Measurements from ENCODE around the gene ATPAF2.

Gene ATPAF2

DNA sequence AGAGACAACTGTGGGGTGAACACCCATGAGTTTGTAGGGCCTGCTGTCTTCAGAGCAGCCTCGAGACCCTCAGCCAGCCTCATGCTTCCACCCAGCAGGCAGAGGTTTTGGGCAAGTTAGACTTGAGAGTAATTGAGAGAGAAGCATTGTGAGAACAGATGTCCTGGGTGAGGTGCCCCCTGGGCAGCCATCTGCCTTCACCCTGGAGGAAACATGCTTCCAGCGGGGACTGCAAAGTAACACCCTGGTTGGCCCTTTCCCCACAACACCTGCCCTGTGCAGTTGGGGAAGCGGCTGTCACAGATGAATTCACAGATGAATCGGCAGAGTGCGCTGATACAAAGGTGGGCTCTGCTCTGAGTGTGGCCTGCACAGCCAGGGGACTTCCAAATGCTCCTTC is 23.4 kb downstream of the ATPAF2 start:
- Histone ChIP-seq H3K27ac (replicated peaks; ENCODE audit: low read length) (no peak overlapping the region), H3K4ac (ENCODE audit: low read length) (no peak overlapping the region), H3K4me2 (ENCODE audit: insufficient read depth, low read length, poor library complexity, severe bottlenecking) (no peak overlapping the region), H3K9me3 (replicated peaks in 1 of 2; ENCODE audit: control insufficient read depth in 2 of 2, insufficient read depth in 1 of 2, low read depth in 1 of 2, low read length in 2 of 2) (peaks cover 0 to 2% of the 10 kb centered on the region in 2 donors), H3K36me3 (replicated peaks in 1 of 2; ENCODE audit: control insufficient read depth in 2 of 2, insufficient read depth in 2 of 2, low read length in 2 of 2) (peaks cover 5 to 10% of the 10 kb centered on the region in 2 donors), H3K9ac (ENCODE audit: low read depth, low read length, poor library complexity) (peak overlapping the region; percentile 27), H3K27me3 (ENCODE audit: control insufficient read depth in 3 of 3, insufficient read depth in 3 of 3, low read depth in 1 of 3, low read length in 3 of 3) (no peaks in the 10 kb centered on the region), H4K8ac (ENCODE audit: low read depth, low read length) (no peak overlapping the region), H3K18ac (ENCODE audit: low read length) (no peak overlapping the region), H2BK5ac (ENCODE audit: low read length) (no peak overlapping the region), H2BK15ac (ENCODE audit: low read length) (no peak overlapping the region), H3K79me1 (ENCODE audit: low read depth, low read length) (no peaks in the 10 kb centered on the region), H4K91ac (ENCODE audit: low read depth, low read length, poor library complexity) (no peak overlapping the region), H2BK120ac (ENCODE audit: low read depth, low read length) (no peak overlapping the region), H3K4me1 (ENCODE audit: control insufficient read depth in 2 of 2, insufficient read depth in 1 of 2, low read depth in 1 of 2, low read length in 2 of 2) (peaks cover 0 to 8% of the 10 kb centered on the region in 2 donors), H2AFZ (ENCODE audit: low read length) (no peak overlapping the region), H3K14ac (ENCODE audit: low read length) (no peak overlapping the region), H3K23ac (ENCODE audit: low read depth, low read length, poor library complexity) (no peak overlapping the region), H2AK5ac (ENCODE audit: low read depth, low read length) (no peak overlapping the region), H2BK12ac (ENCODE audit: low read length) (no peak overlapping the region), H3K4me3 (ENCODE audit: low read length in 2 of 2) (peak overlapping the region in 1 of 2 donors; percentile 39)
- no CpG with 5 or more reads among the region's 5 CpGs for WGBS, 2 donors (ENCODE audit: extremely low coverage in 2 of 2, insufficient read length in 2 of 2, insufficient replicate concordance in 1 of 2)
- no peak for DNase-seq (ENCODE audit: low spot score)

- Histone ChIP-seq H3K23ac (ENCODE audit: low read depth, low read length, poor library complexity) (no peak overlapping the region), H2AFZ (ENCODE audit: low read length) (no peak overlapping the region), H3K27ac (replicated peaks; ENCODE audit: low read length) (no peak overlapping the region), H3K4me2 (ENCODE audit: insufficient read depth, low read length, poor library complexity, severe bottlenecking) (no peak overlapping the region), H3K9ac (ENCODE audit: low read depth, low read length, poor library complexity) (no peak overlapping the region), H2BK5ac (ENCODE audit: low read length) (no peak overlapping the region), H3K9me3 (replicated peaks in 1 of 2; ENCODE audit: control insufficient read depth in 2 of 2, insufficient read depth in 1 of 2, low read depth in 1 of 2, low read length in 2 of 2) (peaks cover 2 to 3% of the 10 kb centered on the region in 2 donors), H4K91ac (ENCODE audit: low read depth, low read length, poor library complexity) (no peak overlapping the region), H3K79me1 (ENCODE audit: low read depth, low read length) (no peaks in the 10 kb centered on the region), H3K4ac (ENCODE audit: low read length) (no peak overlapping the region), H3K36me3 (replicated peaks in 1 of 2; ENCODE audit: control insufficient read depth in 2 of 2, insufficient read depth in 2 of 2, low read length in 2 of 2) (peaks cover 5 to 10% of the 10 kb centered on the region in 2 donors), H2BK15ac (ENCODE audit: low read length) (no peak overlapping the region), H3K18ac (ENCODE audit: low read length) (no peak overlapping the region), H4K8ac (ENCODE audit: low read depth, low read length) (no peak overlapping the region), H2BK120ac (ENCODE audit: low read depth, low read length) (no peak overlapping the region), H2BK12ac (ENCODE audit: low read length) (no peak overlapping the region), H3K4me3 (ENCODE audit: low read length in 2 of 2) (no peak overlapping the region), H2AK5ac (ENCODE audit: low read depth, low read length) (no peak overlapping the region), H3K27me3 (ENCODE audit: control insufficient read depth in 3 of 3, insufficient read depth in 3 of 3, low read depth in 1 of 3, low read length in 3 of 3) (no peaks in the 10 kb centered on the region), H3K4me1 (ENCODE audit: control insufficient read depth in 2 of 2, insufficient read depth in 1 of 2, low read depth in 1 of 2, low read length in 2 of 2) (peaks cover 0 to 8% of the 10 kb centered on the region in 2 donors), H3K14ac (ENCODE audit: low read length) (no peak overlapping the region)
- WGBS, 2 donors (ENCODE audit: extremely low coverage in 2 of 2, insufficient read length in 2 of 2, insufficient replicate concordance in 1 of 2) = no CpG with 5 or more reads among the region's 6 CpGs
- no peak for DNase-seq (ENCODE audit: low spot score)
Measured at GRCh38 chr17:18014006-18014405, 25.0 kb downstream of the ATPAF2 start.

DNA sequence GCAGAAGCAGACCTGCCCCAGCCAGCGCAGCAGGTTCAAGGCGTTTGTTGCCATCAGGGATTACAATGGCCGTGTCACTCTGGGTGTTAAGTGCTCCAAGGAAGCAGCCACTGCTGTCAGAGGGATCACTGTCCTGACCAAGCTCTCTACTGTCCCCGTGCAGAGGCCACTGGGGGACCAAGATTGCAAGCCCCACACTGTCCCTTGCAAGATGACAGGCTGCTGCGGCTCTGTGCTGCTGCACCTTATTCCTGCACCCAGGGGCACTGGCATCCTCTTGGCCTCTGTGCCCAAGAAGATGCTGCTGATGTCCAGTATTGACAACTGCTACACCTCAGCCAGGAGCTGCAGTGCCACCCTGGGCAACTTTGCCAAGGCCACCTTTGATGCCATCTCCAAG is 27.7 kb downstream of the ATPAF2 start:
- no peak overlapping the region for H3K9ac ChIP-seq (ENCODE audit: low read depth, low read length, poor library complexity)
- peak overlapping the region; percentile 20 for H3K18ac ChIP-seq (ENCODE audit: low read length)
- H3K4me3 ChIP-seq (ENCODE audit: low read length in 2 of 2) = peak overlapping the region in 1 of 2 donors; percentile 22
- no peak overlapping the region for H3K23ac ChIP-seq (ENCODE audit: low read depth, low read length, poor library complexity)
- peaks cover 0 to 3% of the 10 kb centered on the region in 2 donors for H3K9me3 ChIP-seq (replicated peaks in 1 of 2; ENCODE audit: control insufficient read depth in 2 of 2, insufficient read depth in 1 of 2, low read depth in 1 of 2, low read length in 2 of 2)
- no peak overlapping the region for H4K8ac ChIP-seq (ENCODE audit: low read depth, low read length)
- DNase-seq (ENCODE audit: low spot score) = no peak
- H2BK5ac ChIP-seq (ENCODE audit: low read length) = no peak overlapping the region
- no CpG with 5 or more reads among the region's 5 CpGs for WGBS, 2 donors (ENCODE audit: extremely low coverage in 2 of 2, insufficient read length in 2 of 2, insufficient replicate concordance in 1 of 2)
- no peak overlapping the region for H3K4me2 ChIP-seq (ENCODE audit: insufficient read depth, low read length, poor library complexity, severe bottlenecking)
- no peak overlapping the region for H2BK15ac ChIP-seq (ENCODE audit: low read length)
- no peak overlapping the region for H2BK120ac ChIP-seq (ENCODE audit: low read depth, low read length)
- no peaks in the 10 kb centered on the region for H3K27me3 ChIP-seq (ENCODE audit: control insufficient read depth in 3 of 3, insufficient read depth in 3 of 3, low read depth in 1 of 3, low read length in 3 of 3)
- H2AK5ac ChIP-seq (ENCODE audit: low read depth, low read length) = no peak overlapping the region
- H3K79me1 ChIP-seq (ENCODE audit: low read depth, low read length) = no peaks in the 10 kb centered on the region
- peaks cover 5 to 10% of the 10 kb centered on the region in 2 donors for H3K36me3 ChIP-seq (replicated peaks in 1 of 2; ENCODE audit: control insufficient read depth in 2 of 2, insufficient read depth in 2 of 2, low read length in 2 of 2)
- no peak overlapping the region for H3K27ac ChIP-seq (replicated peaks; ENCODE audit: low read length)
- H3K4me1 ChIP-seq (ENCODE audit: control insufficient read depth in 2 of 2, insufficient read depth in 1 of 2, low read depth in 1 of 2, low read length in 2 of 2) = peaks cover 0 to 9% of the 10 kb centered on the region in 2 donors
- H3K4ac ChIP-seq (ENCODE audit: low read length) = no peak overlapping the region
- H3K14ac ChIP-seq (ENCODE audit: low read length) = no peak overlapping the region
- H2BK12ac ChIP-seq (ENCODE audit: low read length) = no peak overlapping the region
- no peak overlapping the region for H4K91ac ChIP-seq (ENCODE audit: low read depth, low read length, poor library complexity)
- no peak overlapping the region for H2AFZ ChIP-seq (ENCODE audit: low read length)

DNA sequence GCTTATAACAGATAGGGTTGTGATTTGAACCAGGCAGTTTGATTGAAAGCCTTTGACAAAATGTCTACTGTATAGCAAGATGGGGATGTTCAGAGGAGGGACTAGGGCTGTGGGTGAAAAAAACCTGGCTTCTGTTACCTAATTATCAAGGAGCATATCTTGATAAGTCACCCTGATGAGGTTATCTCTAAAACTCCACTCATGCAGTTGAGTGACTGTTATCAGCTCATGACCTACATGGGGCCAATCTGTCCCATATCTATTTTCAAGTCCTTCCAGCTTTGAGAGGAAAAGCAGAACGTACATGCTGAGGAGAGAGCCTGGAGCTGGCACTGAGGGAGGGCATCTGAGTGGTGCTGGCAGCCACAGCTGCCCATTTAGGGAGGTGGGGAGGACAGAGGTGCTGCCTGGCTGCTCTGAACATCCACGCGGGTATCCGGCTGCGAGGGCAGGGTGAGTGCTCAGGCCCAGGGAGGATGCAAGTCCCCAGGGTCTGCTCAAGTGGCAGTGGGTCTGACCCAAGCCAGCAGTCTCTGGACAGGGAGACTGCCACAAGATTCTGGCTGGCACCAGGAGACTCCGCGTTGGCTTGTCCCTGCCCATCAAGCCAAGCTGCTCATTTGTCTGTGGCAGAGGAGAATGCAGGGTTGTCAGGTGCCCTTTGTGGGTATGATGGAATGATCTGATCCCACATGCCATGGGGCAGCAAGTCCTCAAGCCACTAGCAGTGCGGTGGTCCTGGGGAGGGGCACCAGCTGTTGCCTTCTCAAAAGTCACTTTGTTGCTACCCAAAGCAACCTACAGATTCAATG is 29.2 kb downstream of the ATPAF2 start:
- no peak overlapping the region for H2BK12ac ChIP-seq (ENCODE audit: low read length)
- H3K14ac ChIP-seq (ENCODE audit: low read length) = no peak overlapping the region
- WGBS, 2 donors (ENCODE audit: extremely low coverage in 2 of 2, insufficient read length in 2 of 2, insufficient replicate concordance in 1 of 2) = no CpG with 5 or more reads among the region's 8 CpGs
- no peak overlapping the region for H3K18ac ChIP-seq (ENCODE audit: low read length)
- no peak overlapping the region for H2BK15ac ChIP-seq (ENCODE audit: low read length)
- H2BK120ac ChIP-seq (ENCODE audit: low read depth, low read length) = no peak overlapping the region
- no peak overlapping the region for H3K4me3 ChIP-seq (ENCODE audit: low read length in 2 of 2)
- peaks cover 0 to 3% of the 10 kb centered on the region in 2 donors for H3K9me3 ChIP-seq (replicated peaks in 1 of 2; ENCODE audit: control insufficient read depth in 2 of 2, insufficient read depth in 1 of 2, low read depth in 1 of 2, low read length in 2 of 2)
- H3K4me1 ChIP-seq (ENCODE audit: control insufficient read depth in 2 of 2, insufficient read depth in 1 of 2, low read depth in 1 of 2, low read length in 2 of 2) = peaks cover 0 to 4% of the 10 kb centered on the region in 2 donors
- peak overlapping the region; percentile 49 for H3K23ac ChIP-seq (ENCODE audit: low read depth, low read length, poor library complexity)
- no peaks in the 10 kb centered on the region for H3K27me3 ChIP-seq (ENCODE audit: control insufficient read depth in 3 of 3, insufficient read depth in 3 of 3, low read depth in 1 of 3, low read length in 3 of 3)
- H3K27ac ChIP-seq (replicated peaks; ENCODE audit: low read length) = no peak overlapping the region
- H3K79me1 ChIP-seq (ENCODE audit: low read depth, low read length) = no peaks in the 10 kb centered on the region
- H2AFZ ChIP-seq (ENCODE audit: low read length) = no peak overlapping the region
- H2BK5ac ChIP-seq (ENCODE audit: low read length) = no peak overlapping the region
- no peak overlapping the region for H2AK5ac ChIP-seq (ENCODE audit: low read depth, low read length)
- no peak overlapping the region for H3K4ac ChIP-seq (ENCODE audit: low read length)
- no peak overlapping the region for H3K9ac ChIP-seq (ENCODE audit: low read depth, low read length, poor library complexity)
- H4K91ac ChIP-seq (ENCODE audit: low read depth, low read length, poor library complexity) = no peak overlapping the region
- no peak for DNase-seq (ENCODE audit: low spot score)
- no peak overlapping the region for H4K8ac ChIP-seq (ENCODE audit: low read depth, low read length)
- peaks cover 0 to 5% of the 10 kb centered on the region in 2 donors for H3K36me3 ChIP-seq (replicated peaks in 1 of 2; ENCODE audit: control insufficient read depth in 2 of 2, insufficient read depth in 2 of 2, low read length in 2 of 2)
- H3K4me2 ChIP-seq (ENCODE audit: insufficient read depth, low read length, poor library complexity, severe bottlenecking) = no peak overlapping the region

All from neuronal stem cell (in vitro differentiated cells).